ENCODE measurements around the gene EMC8.

GRCh38 chr16:85729452-85730185 is 69.7 kb downstream of the EMC8 start:
- no peak for TF ChIP-seq POLR2A (IDR thresholded peaks at IDR 0.05)
- TF ChIP-seq, protein P1, sequence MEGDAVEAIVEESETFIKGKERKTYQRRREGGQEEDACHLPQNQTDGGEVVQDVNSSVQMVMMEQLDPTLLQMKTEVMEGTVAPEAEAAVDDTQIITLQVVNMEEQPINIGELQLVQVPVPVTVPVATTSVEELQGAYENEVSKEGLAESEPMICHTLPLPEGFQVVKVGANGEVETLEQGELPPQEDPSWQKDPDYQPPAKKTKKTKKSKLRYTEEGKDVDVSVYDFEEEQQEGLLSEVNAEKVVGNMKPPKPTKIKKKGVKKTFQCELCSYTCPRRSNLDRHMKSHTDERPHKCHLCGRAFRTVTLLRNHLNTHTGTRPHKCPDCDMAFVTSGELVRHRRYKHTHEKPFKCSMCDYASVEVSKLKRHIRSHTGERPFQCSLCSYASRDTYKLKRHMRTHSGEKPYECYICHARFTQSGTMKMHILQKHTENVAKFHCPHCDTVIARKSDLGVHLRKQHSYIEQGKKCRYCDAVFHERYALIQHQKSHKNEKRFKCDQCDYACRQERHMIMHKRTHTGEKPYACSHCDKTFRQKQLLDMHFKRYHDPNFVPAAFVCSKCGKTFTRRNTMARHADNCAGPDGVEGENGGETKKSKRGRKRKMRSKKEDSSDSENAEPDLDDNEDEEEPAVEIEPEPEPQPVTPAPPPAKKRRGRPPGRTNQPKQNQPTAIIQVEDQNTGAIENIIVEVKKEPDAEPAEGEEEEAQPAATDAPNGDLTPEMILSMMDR (IDR thresholded peaks at IDR 0.05) = no peak
- no peak for TF ChIP-seq POLR2AphosphoS5 (IDR thresholded peaks at IDR 0.05)
